DMS 273 (cell line): ENCODE measurements around the gene TCF19.

Experiments
- DNase-seq: peaks from one replicate; lab custom pipeline; 2025; ENCODE audit not compliant: unreplicated experiment; lab: John Stamatoyannopoulos, UW

Gene TCF19

GRCh38 chr6:31126396-31127175 lies 31.8 kb upstream of the TCF19 start:
- no peak for DNase-seq

- peak; percentile 73 for DNase-seq
Observed at GRCh38 chr6:31128093-31128676, 30.2 kb upstream of the TCF19 start.

GRCh38 chr6:31129130-31129529 lies 29.3 kb upstream of the TCF19 start:
- DNase-seq: no peak

- DNase-seq: no peak
Observed at GRCh38 chr6:31130751-31131150, 27.6 kb upstream of the TCF19 start.

- no peak for DNase-seq
Observed at GRCh38 chr6:31131595-31131994, 26.8 kb upstream of the TCF19 start.

GRCh38 chr6:31132806-31133205 lies 25.6 kb upstream of the TCF19 start:
- no peak for DNase-seq

GRCh38 chr6:31135710-31136109 lies 22.7 kb upstream of the TCF19 start:
- DNase-seq: no peak

GRCh38 chr6:31138982-31139381 lies 19.4 kb upstream of the TCF19 start, which contains the start of gene PSORS1C2:
PSORS1C2 (minus strand) TSS chr6:31139066; CDS start chr6:31139026, 40 bp downstream.
- no peak for DNase-seq

GRCh38 chr6:31139599-31139998 lies 18.8 kb upstream of the TCF19 start:
- no peak for DNase-seq

GRCh38 chr6:31140643-31141042 lies 17.7 kb upstream of the TCF19 start:
- DNase-seq: no peak

- peak; percentile 14 for DNase-seq
Observed at GRCh38 chr6:31142361-31142761, 16.0 kb upstream of the TCF19 start.

GRCh38 chr6:31143148-31143547 lies 15.2 kb upstream of the TCF19 start:
- DNase-seq: no peak

GRCh38 chr6:31144296-31144969 lies 14.0 kb upstream of the TCF19 start:
- no peak for DNase-seq

- no peak for DNase-seq
Observed at GRCh38 chr6:31144970-31145340, 13.4 kb upstream of the TCF19 start.

- DNase-seq: no peak
Observed at GRCh38 chr6:31145386-31145785, 13.0 kb upstream of the TCF19 start.

- no peak for DNase-seq
Observed at GRCh38 chr6:31149827-31150447, 8.5 kb upstream of the TCF19 start.

GRCh38 chr6:31152781-31153180 lies 5.6 kb upstream of the TCF19 start:
- DNase-seq: no peak

GRCh38 chr6:31154436-31154835 lies 4.0 kb upstream of the TCF19 start:
- DNase-seq: no peak

GRCh38 chr6:31156641-31157040 lies 1.7 kb upstream of the TCF19 start:
- DNase-seq: no peak

GRCh38 chr6:31157513-31158139 lies 763 bp upstream of the TCF19 start, which contains the start of gene CCHCR1:
CCHCR1 (minus strand) TSS chr6:31157802; CDS start chr6:31157600, 202 bp downstream.
- DNase-seq: no peak
